Measurements from ENCODE around the gene IGSF22.

- TF ChIP-seq POLR2AphosphoS5 (IDR thresholded peaks at IDR 0.05; ENCODE audit: low read depth, low read length) (no peak), TAF1 (IDR thresholded peaks at IDR 0.05; ENCODE audit: borderline replicate concordance, insufficient read depth, low read length) (no peak), REST (IDR thresholded peaks at IDR 0.05; ENCODE audit: insufficient read depth in 1 of 2, low read depth in 2 of 2, low read length in 2 of 2) (peak in 1 of 2 experiments; percentile 62; a peak in 1 of 4 replicates), FOXP2 (optimal IDR thresholded peaks at IDR 0.05; ENCODE audit: borderline replicate concordance, extremely low read depth, extremely low read length, insufficient read depth) (no peak)
Observed at GRCh38 chr11:18713646-18714442, 12.1 kb downstream of the IGSF22 start.
